AG09319 (cell line): ENCODE measurements around the gene PCBP4.
"Not testable (repeated sequence)": the region's sequence is repeated elsewhere in the genome, so short reads cannot be mapped to it uniquely, and the experiment has no call there.

Experiments
- DNase-seq: peaks from one replicate; pipeline ENCODE4 v3.0.0-alpha.2; 2010; ENCODE audit warnings: low read depth; ENCODE audit errors: extremely low read depth
- CTCF ChIP-seq: IDR thresholded peaks from 2 replicates; pipeline ENCODE4 v1.5.1; 2011; ENCODE audit warnings: low read depth, mild to moderate bottlenecking, inconsistent platforms, low read length, moderate library complexity

Gene PCBP4

GRCh38 chr3:51992017-51992682 is 24.9 kb upstream of the PCBP4 start:
- no peak for DNase-seq
- TF ChIP-seq CTCF = no peak

- not testable (repeated sequence) for DNase-seq
These were observed 23.3 kb upstream of the PCBP4 start for GRCh38 chr3:51990501-51990971.

GRCh38 chr3:51988286-51989146 is 21.3 kb upstream of the PCBP4 start:
- no peak for DNase-seq
- TF ChIP-seq CTCF = no peak

- TF ChIP-seq CTCF = no peak
- no peak for DNase-seq
These were observed 20.3 kb upstream of the PCBP4 start for GRCh38 chr3:51987568-51987967.

- TF ChIP-seq CTCF = no peak
These were observed 19.0 kb upstream of the PCBP4 start for GRCh38 chr3:51986010-51986947.

GRCh38 chr3:51985063-51985462 is 17.8 kb upstream of the PCBP4 start:
- no peak for TF ChIP-seq CTCF
- DNase-seq = no peak

More at GRCh38 chr3:51986010-51986947, 19.0 kb upstream of the PCBP4 start:
- no peak for DNase-seq

GRCh38 chr3:51984269-51984647 is 17.0 kb upstream of the PCBP4 start:
- DNase-seq = no peak
- TF ChIP-seq CTCF = no peak
